CD4-positive, alpha-beta T cell treated with Interleukin-6 at 100 ng/mL for 8 hours (primary cell): ENCODE data around the gene ARHGEF25.
"Not testable (repeated sequence)": the region's sequence is repeated elsewhere in the genome, so short reads cannot be mapped to it uniquely, and the experiment has no call there.

Experiments
- DNase-seq: peaks from one replicate; pipeline ENCODE4 v3.0.0-alpha.2; 2020; ENCODE audit warnings: mixed read lengths, low spot score

ARHGEF25 gene

GRCh38 chr12:57636731-57637130 is 25.5 kb downstream of the ARHGEF25 start:
- not testable (repeated sequence) for DNase-seq

- DNase-seq: no peak
Measured at GRCh38 chr12:57637364-57637763, 26.1 kb downstream of the ARHGEF25 start.

- DNase-seq: no peak
Measured at GRCh38 chr12:57638096-57638495, 26.9 kb downstream of the ARHGEF25 start.

- DNase-seq: no peak
Measured at GRCh38 chr12:57640175-57641042, 29.2 kb downstream of the ARHGEF25 start.

- DNase-seq: no peak
Measured at GRCh38 chr12:57641699-57642442, 30.6 kb downstream of the ARHGEF25 start.

GRCh38 chr12:57645990-57646658 is 34.9 kb downstream of the ARHGEF25 start:
- DNase-seq: not testable (repeated sequence)

GRCh38 chr12:57646659-57647049 is 35.4 kb downstream of the ARHGEF25 start:
- DNase-seq: not testable (repeated sequence)

- DNase-seq: no peak
Measured at GRCh38 chr12:57654042-57654441, 42.8 kb downstream of the ARHGEF25 start.

- DNase-seq: no peak
Measured at GRCh38 chr12:57655541-57656240, 44.5 kb downstream of the ARHGEF25 start.

- not testable (repeated sequence) for DNase-seq
Measured at GRCh38 chr12:57656408-57656807, 45.2 kb downstream of the ARHGEF25 start.

- no peak for DNase-seq
Measured at GRCh38 chr12:57657744-57658143, 46.5 kb downstream of the ARHGEF25 start.

GRCh38 chr12:57658890-57659289 is 47.7 kb downstream of the ARHGEF25 start:
- no peak for DNase-seq

GRCh38 chr12:57661376-57661775 is 50.1 kb downstream of the ARHGEF25 start:
- no peak for DNase-seq

GRCh38 chr12:57665066-57665820 is 54.0 kb downstream of the ARHGEF25 start:
- not testable (repeated sequence) for DNase-seq
